GM23338 (cell line): ENCODE data around the gene AP1G2. TPM values are rescaled to one million over a fixed set of nuclear protein-coding genes. Genes with fewer than 3 reads are reported as not detected.

ENCODE experiments used
- ATAC-seq: fragments of 200-7000 bp; cut with Tn5 transposase; 3 replicates; pipeline ENCODE4 v1.9.1; 2020
- DNase-seq: peaks from one replicate; pipeline ENCODE4 v3.0.0-alpha.2; 2015; ENCODE audit warnings: low spot score
- H2AFZ ChIP-seq: fragments of 200-600 bp; sonication (generic); 2 replicates; pipeline ENCODE4 v1.8.0; 2016; ENCODE audit warnings: antibody characterized with exemption, mild to moderate bottlenecking, moderate library complexity
- H3F3A ChIP-seq: fragments of 200-600 bp; sonication (generic); replicated peaks from 2 replicates; pipeline ENCODE4 v1.8.0; 2017; ENCODE audit warnings: antibody characterized with exemption, mixed run types, low read depth
- H3K27ac ChIP-seq: fragments of 200-600 bp; sonication (generic); 2 replicates; pipeline ENCODE4 v1.6.1; 2016; ENCODE audit warnings: low read depth
- H3K27me3 ChIP-seq: fragments of 200-600 bp; sonication (generic); 2 replicates; pipeline ENCODE4 v1.8.0; 2016; ENCODE audit warnings: mild to moderate bottlenecking, mixed run types, moderate library complexity; ENCODE audit not compliant: insufficient read depth
- H3K36me3 ChIP-seq: fragments of 200-600 bp; sonication (generic); 2 replicates; pipeline ENCODE4 v1.8.0; 2016; ENCODE audit warnings: mild to moderate bottlenecking; ENCODE audit not compliant: insufficient read depth
- H3K4me1 ChIP-seq: fragments of 200-600 bp; sonication (generic); 2 replicates; pipeline ENCODE4 v1.8.0; 2016; ENCODE audit warnings: mild to moderate bottlenecking, moderate library complexity; ENCODE audit not compliant: insufficient read depth
- H3K4me2 ChIP-seq: fragments of 200-600 bp; sonication (generic); 2 replicates; pipeline ENCODE4 v1.7.1; 2017; ENCODE audit warnings: mixed run types
- H3K4me3 ChIP-seq: fragments of 200-600 bp; sonication (generic); 2 replicates; pipeline ENCODE4 v1.6.1; 2016; ENCODE audit warnings: mixed run types
- H3K79me2 ChIP-seq: fragments of 200-600 bp; sonication (generic); replicated peaks from 2 replicates; pipeline ENCODE4 v1.8.0; 2017; ENCODE audit warnings: mild to moderate bottlenecking; ENCODE audit not compliant: insufficient read depth
- H3K9me2 ChIP-seq: fragments of 200-600 bp; sonication (generic); 2 replicates; pipeline ENCODE4 v1.8.0; 2017; ENCODE audit not compliant: insufficient read depth
- H4K20me1 ChIP-seq: fragments of 200-600 bp; sonication (generic); replicated peaks from 2 replicates; pipeline ENCODE4 v1.8.0; 2017; ENCODE audit warnings: mild to moderate bottlenecking; ENCODE audit not compliant: insufficient read depth
- H3K27ac Mint-ChIP-seq: 2 replicates; pipeline ENCODE4 v1.8.0; 2020; ENCODE audit warnings: inconsistent platforms, mild to moderate bottlenecking, moderate library complexity, mixed read lengths
- H3K27me3 Mint-ChIP-seq: 3 replicates; pipeline ENCODE4 v1.8.0; 2022; ENCODE audit warnings: low read depth, mild to moderate bottlenecking, moderate library complexity, mixed read lengths, inconsistent platforms; ENCODE audit not compliant: insufficient read depth, poor library complexity
- H3K36me3 Mint-ChIP-seq: 3 replicates; pipeline ENCODE4 v1.8.0; 2021; ENCODE audit warnings: low read depth, mild to moderate bottlenecking, inconsistent platforms, moderate library complexity, mixed read lengths
- H3K4me1 Mint-ChIP-seq: 3 replicates; pipeline ENCODE4 v1.8.0; 2020; ENCODE audit warnings: mild to moderate bottlenecking, inconsistent platforms, mixed read lengths
- H3K4me3 Mint-ChIP-seq: 3 replicates; pipeline ENCODE4 v1.8.0; 2021; ENCODE audit warnings: moderate library complexity, mild to moderate bottlenecking, inconsistent platforms, mixed read lengths
- H3K9me3 Mint-ChIP-seq: 3 replicates; pipeline ENCODE4 v1.8.0; 2020; ENCODE audit warnings: moderate library complexity, mild to moderate bottlenecking, inconsistent platforms, mixed read lengths
- CREB1 ChIP-seq: fragments of 250-450 bp; sonication (Bioruptor Pico); IDR thresholded peaks from 2 replicates; pipeline ENCODE4 v1.5.0; 2020; ENCODE audit warnings: low read depth, mild to moderate bottlenecking, moderate library complexity
- CTCF ChIP-seq, 2 experiments: fragments of 200-600 bp in 1 of 2; sonication (generic) in 1 of 2; conservative IDR thresholded peaks; 2 replicates each; pipeline versions ENCODE4 v1.5.1 to v1.6.1; 2016 to 2017; ENCODE audit warnings: antibody characterized with exemption in 2 of 2, low read depth in 2 of 2, mild to moderate bottlenecking in 2 of 2, moderate library complexity in 1 of 2
- EZH2 ChIP-seq: fragments of 200-600 bp; sonication (generic); IDR thresholded peaks from one replicate; pipeline ENCODE4 v1.8.0; 2017; ENCODE audit warnings: antibody characterized with exemption, mild to moderate bottlenecking, low read depth; ENCODE audit not compliant: unreplicated experiment
- EZH2phosphoT487 ChIP-seq: fragments of 200-600 bp; sonication (generic); IDR thresholded peaks from one replicate; pipeline ENCODE4 v1.8.1; 2018; ENCODE audit warnings: antibody characterized with exemption; ENCODE audit not compliant: unreplicated experiment
- JUNB ChIP-seq: IDR thresholded peaks from one replicate; pipeline ENCODE4 v1.6.1; 2016; ENCODE audit warnings: antibody characterized with exemption; ENCODE audit not compliant: unreplicated experiment
- NANOG ChIP-seq: IDR thresholded peaks from 2 replicates; pipeline ENCODE4 v1.6.1; 2016; ENCODE audit warnings: antibody characterized with exemption, borderline replicate concordance
- POLR2AphosphoS5 ChIP-seq: IDR thresholded peaks from 2 replicates; pipeline ENCODE4 v1.6.1; 2016; ENCODE audit warnings: antibody characterized with exemption, low read depth
- REST ChIP-seq: IDR thresholded peaks from one replicate; pipeline ENCODE4 v1.6.1; 2018; ENCODE audit warnings: antibody characterized with exemption; ENCODE audit not compliant: unreplicated experiment
- STAT1 ChIP-seq: IDR thresholded peaks from one replicate; pipeline ENCODE4 v1.6.1; 2016; ENCODE audit warnings: antibody characterized with exemption; ENCODE audit not compliant: unreplicated experiment
- ZNF114 ChIP-seq: fragments of 250-450 bp; sonication (Bioruptor Pico); IDR thresholded peaks from 2 replicates; pipeline ENCODE4 v1.5.0; 2020; ENCODE audit warnings: mild to moderate bottlenecking, moderate library complexity
- ZNF331 ChIP-seq: fragments of 250-450 bp; sonication (Bioruptor Pico); IDR thresholded peaks from 2 replicates; pipeline ENCODE4 v1.5.0; 2020; ENCODE audit warnings: low read depth, mild to moderate bottlenecking, moderate library complexity
- ZNF462 ChIP-seq: fragments of 250-450 bp; sonication (Bioruptor Pico); IDR thresholded peaks from 2 replicates; pipeline ENCODE4 v1.5.0; 2020; ENCODE audit warnings: mild to moderate bottlenecking, moderate library complexity
- polyA plus RNA-seq: library from polyadenylated mRNA; unstranded; fragments of >200 nt; fragmentation: Nextera tagmentation; extraction: Ambion mirVana; gene quantifications from 2 replicates; pipeline ENCODE4 v1.2.1, GENCODE V29; 2016
- total RNA-seq: library from RNA; depleted of rRNA; stranded (reverse); fragments of >200 nt; shearing (Covaris generic); gene quantifications from 2 replicates; pipeline ENCODE4 v1.2.3, GENCODE V29; 2014
- TF ChIP-seq, protein P1 (sequence below): IDR thresholded peaks from 2 replicates; pipeline ENCODE4 v1.6.1; 2016; ENCODE audit warnings: antibody characterized with exemption

The AP1G2 gene
- total and polyA plus RNA-seq, 2 experiments from 2014 or later, result 55.3 to 63.5 TPM

- TF ChIP-seq CREB1 (CRISPR knock-in tag), result no peak
Measured at GRCh38 chr14:23572836-23573235, 5.2 kb upstream of the AP1G2 start (continued).

GRCh38 chr14:23572524-23572828 is 4.9 kb upstream of the AP1G2 start:
- H3F3A ChIP-seq, result peaks cover 14% of the 10 kb centered on the region
- no peaks in the 10 kb centered on the region for H3K9me2 ChIP-seq
- H3K4me3 Mint-ChIP-seq, result no peak overlapping the region; the same call in 2 of the 3 replicates
- H4K20me1 ChIP-seq, result peaks cover 18% of the 10 kb centered on the region
- ATAC-seq (no peak), DNase-seq (no peak)
- TF ChIP-seq, protein P1, sequence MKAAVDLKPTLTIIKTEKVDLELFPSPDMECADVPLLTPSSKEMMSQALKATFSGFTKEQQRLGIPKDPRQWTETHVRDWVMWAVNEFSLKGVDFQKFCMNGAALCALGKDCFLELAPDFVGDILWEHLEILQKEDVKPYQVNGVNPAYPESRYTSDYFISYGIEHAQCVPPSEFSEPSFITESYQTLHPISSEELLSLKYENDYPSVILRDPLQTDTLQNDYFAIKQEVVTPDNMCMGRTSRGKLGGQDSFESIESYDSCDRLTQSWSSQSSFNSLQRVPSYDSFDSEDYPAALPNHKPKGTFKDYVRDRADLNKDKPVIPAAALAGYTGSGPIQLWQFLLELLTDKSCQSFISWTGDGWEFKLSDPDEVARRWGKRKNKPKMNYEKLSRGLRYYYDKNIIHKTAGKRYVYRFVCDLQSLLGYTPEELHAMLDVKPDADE, result no peak
- TF ChIP-seq REST (no peak), NANOG (no peak), ZNF462 (CRISPR knock-in tag) (no peak), EZH2 (no peak), STAT1 (no peak), POLR2AphosphoS5 (no peak), ZNF331 (CRISPR knock-in tag) (no peak), JUNB (no peak), EZH2phosphoT487 (no peak), CTCF (conservative IDR thresholded peaks at IDR 0.05; ENCODE audit: low read depth in 2 of 2) (no peak), CREB1 (CRISPR knock-in tag) (no peak), ZNF114 (CRISPR knock-in tag) (no peak)
- H3K36me3 ChIP-seq, result no peaks in the 10 kb centered on the region
- no peak overlapping the region for H2AFZ ChIP-seq
- H3K4me3 ChIP-seq, result no peak overlapping the region
- no peak overlapping the region for H3K27ac Mint-ChIP-seq
- H3K79me2 ChIP-seq, result peaks cover 10% of the 10 kb centered on the region
- peaks cover 55% of the 10 kb centered on the region for H3K4me1 Mint-ChIP-seq
- peaks cover 29% of the 10 kb centered on the region for H3K36me3 Mint-ChIP-seq
- H3K27ac ChIP-seq, result no peak overlapping the region
- peaks cover 21% of the 10 kb centered on the region for H3K4me1 ChIP-seq
- H3K4me2 ChIP-seq, result no peak overlapping the region
- H3K9me3 Mint-ChIP-seq, result peaks cover 4% of the 10 kb centered on the region
- H3K27me3 ChIP-seq, result peaks cover 29% of the 10 kb centered on the region
- peaks cover 37% of the 10 kb centered on the region for H3K27me3 Mint-ChIP-seq
